NCI-H524 (cell line): ENCODE data around the gene TVP23C.
"Not testable (repeated sequence)": the region's sequence is repeated elsewhere in the genome, so short reads cannot be mapped to it uniquely, and the experiment has no call there.

Experiments
- DNase-seq, 2 experiments: peaks; one replicate each; lab custom pipeline; 2025; lab: John Stamatoyannopoulos, UW

TVP23C gene

DNA sequence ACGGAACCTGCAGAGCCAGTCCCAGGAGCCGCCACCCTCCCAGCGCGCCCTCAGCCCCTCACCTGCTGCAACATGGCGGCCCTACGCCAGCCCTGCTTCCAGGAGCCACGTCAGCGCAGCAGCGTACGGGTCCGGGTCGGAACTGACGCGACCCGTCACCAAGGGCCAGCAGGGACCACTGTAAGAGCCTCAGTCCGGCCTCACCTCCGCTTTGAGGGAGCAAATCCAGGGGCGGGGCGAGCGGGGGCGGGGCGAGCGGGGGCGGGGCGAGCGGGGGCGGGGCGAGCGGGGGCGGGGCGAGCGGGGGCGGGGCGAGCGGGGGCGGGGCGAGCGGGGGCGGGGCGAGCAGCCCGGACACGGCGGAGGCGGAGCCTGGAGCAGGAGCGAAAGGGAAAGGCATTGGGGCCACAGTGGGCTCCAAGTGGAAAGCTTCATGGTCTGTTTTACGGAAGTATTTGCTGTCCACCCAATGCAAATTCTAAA is at the start of gene TVP23C:
TVP23C (minus strand) TSS at position 109 of the 483 bp plus-strand sequence; CDS start at position 74, 35 bp downstream.
- peak; percentile 46 to 73 for DNase-seq

GRCh38 chr17:15592960-15593359 is 29.7 kb upstream of the TVP23C start:
- DNase-seq, result not testable (repeated sequence)

- DNase-seq, result not testable (repeated sequence)
Measured at GRCh38 chr17:15591986-15592385, 28.7 kb upstream of the TVP23C start.

- DNase-seq, result not testable (repeated sequence)
Measured at GRCh38 chr17:15590844-15591243, 27.6 kb upstream of the TVP23C start.

DNA sequence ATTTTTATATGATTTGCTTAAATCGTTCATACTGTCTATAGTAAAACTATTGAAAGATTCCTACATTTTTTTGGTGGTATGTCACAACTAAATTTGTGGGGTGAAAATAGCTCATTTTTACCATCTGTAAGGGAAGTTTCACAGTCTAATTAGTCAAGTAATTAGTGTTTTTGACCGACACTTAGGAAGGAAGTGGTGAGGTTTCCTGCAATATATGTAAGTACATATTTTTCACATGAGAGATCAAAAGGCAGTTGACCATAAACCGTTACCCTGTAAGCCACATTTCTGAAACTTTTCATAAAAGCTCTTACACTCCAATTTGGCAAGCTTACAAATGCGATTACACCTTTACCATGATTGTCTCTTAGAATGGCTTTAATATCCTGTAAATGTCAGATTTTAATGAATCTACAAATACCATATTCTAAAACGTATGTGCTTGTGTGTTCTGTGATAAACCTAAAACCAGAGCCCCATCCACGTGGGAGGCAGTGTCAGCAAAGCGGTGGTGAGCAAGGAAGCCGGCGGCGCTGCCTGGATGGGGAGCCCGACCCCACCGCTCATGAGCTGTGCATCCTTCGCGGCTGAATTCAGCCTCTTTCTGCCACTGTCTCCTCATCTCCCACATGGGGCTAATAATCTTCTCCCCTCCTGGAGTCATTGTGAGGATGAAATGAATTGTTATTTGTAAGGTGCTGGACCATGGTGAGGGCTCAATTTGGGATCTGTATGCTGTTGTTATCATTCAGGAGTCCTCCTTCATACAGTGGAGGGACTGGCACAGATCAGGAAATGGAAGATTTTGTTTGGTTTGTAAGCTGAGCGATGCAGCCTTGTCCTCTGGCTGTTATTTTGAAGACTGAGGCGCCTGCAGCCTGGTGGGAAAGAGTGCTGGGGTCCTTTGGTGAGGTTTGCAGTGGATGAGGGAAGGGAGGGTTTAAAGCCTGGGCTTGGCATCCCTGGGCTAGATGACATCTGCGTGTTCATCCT is 26.6 kb upstream of the TVP23C start:
- not testable (repeated sequence) for DNase-seq

DNA sequence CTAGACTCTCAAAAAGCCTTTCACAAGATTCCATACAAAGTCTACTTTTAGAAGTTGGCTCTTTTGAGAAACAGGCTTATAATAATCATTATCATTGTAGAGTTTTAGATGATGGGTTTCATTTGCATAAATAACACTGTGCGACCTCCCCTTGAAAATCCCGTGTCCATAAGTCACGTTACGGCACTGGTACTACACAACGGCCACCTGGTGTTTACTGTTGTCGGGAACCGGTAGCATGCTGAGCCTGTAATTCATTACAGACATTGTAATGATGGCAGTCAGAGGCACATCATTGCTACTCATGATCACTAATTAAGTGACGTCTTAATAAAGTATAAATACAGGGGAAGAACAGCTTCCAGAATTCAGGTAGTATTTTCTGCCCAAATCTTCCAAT is 24.7 kb upstream of the TVP23C start:
- DNase-seq, result not testable (repeated sequence)

GRCh38 chr17:15583313-15583712 is 20.0 kb upstream of the TVP23C start:
- DNase-seq, result not testable (repeated sequence)

- DNase-seq, result not testable (repeated sequence)
Measured at GRCh38 chr17:15581462-15581861, 18.2 kb upstream of the TVP23C start.

GRCh38 chr17:15576848-15577247 is 13.6 kb upstream of the TVP23C start:
- not testable (repeated sequence) for DNase-seq

- not testable (repeated sequence) for DNase-seq
Measured at GRCh38 chr17:15574660-15575059, 11.4 kb upstream of the TVP23C start.

DNA sequence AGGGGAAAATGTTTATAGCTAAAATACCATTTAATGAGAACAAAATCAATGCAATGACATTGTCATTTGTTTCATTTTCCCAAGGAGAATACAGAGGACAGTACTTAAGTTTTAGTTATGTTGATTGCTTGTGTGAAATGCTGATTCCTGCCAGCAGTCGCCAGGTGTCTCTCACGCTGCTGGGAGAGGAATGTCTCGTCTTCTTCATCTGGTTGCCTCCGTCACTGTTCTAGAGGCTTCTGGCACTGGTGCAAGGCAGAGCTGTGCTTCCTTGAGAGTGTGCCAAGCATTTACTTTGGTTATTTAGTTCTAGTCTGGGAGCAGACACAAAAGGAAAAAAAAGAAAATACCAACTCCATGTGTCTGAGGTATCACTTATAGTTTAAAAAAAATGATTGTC is 10.6 kb upstream of the TVP23C start:
- not testable (repeated sequence) for DNase-seq

GRCh38 chr17:15562613-15563374 is 489 bp downstream of the TVP23C start:
- DNase-seq, result not testable (repeated sequence)

- DNase-seq, result not testable (repeated sequence)
Measured at GRCh38 chr17:15561439-15561838, 1.8 kb downstream of the TVP23C start.

GRCh38 chr17:15558403-15559105 is 4.7 kb downstream of the TVP23C start:
- not testable (repeated sequence) for DNase-seq

DNA sequence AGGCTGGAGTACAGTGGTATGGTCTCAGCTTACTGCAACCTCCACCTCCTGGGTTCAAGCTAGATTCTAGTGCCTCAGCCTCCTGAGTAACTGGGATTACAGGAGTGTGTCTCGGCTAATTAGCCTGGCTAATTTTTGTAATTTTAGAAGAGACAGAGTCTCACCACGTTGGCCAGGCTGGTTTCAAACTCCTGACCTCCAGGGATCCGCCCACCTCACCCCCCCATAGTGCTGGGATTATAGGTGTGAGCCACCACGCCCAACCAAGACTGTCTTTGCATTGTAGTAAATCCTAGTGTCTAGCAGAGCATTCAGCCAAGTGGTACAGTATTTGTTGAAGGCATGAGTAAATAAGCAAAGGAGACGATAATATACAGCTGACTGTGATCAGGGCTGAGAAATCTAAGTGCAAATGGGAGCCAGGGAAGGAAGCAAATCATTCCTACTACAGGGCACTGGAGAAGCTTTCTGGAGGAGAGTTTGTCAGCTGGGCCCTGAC is 5.9 kb downstream of the TVP23C start:
- DNase-seq, result not testable (repeated sequence)

GRCh38 chr17:15552932-15553331 is 10.4 kb downstream of the TVP23C start:
- DNase-seq, result not testable (repeated sequence)

DNA sequence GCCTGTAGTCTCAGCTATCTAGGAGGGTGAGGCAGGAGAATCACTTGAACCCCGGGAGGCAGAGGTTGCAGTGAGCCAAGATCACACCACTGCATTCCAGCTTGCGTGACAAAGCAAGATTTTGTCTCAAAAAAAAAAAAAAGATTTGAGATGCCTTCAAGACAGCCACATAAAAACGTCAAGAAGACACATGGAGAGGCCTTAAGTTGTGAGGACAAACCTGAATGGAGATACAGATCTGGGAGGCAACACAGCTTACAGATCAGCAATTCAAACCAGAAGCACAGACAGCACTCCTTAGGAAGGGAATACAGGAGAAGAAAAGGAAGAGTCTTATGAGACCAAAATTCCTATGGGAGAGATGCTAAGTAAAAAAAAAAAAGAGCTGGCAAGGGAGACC is 13.7 kb downstream of the TVP23C start:
- DNase-seq, result not testable (repeated sequence)

DNA sequence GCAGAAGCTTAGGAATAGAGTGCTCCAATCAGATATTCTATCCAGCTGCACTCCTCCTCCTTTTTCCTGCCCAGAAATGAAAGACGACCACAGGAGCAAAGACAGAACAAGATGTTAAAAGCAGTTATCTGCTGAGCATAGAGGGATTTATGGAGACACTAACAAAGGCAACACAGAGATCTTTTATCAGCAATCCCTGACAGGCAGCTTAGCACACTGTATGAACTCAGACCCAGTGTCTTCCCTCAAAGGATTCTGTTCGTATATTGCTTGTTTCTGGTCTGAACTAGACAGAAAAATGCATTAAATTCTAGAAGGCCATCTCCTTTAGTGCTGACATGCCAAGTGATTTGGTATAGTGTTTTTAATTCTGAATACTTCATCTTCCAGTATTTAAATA is 16.7 kb downstream of the TVP23C start:
- not testable (repeated sequence) for DNase-seq

DNA sequence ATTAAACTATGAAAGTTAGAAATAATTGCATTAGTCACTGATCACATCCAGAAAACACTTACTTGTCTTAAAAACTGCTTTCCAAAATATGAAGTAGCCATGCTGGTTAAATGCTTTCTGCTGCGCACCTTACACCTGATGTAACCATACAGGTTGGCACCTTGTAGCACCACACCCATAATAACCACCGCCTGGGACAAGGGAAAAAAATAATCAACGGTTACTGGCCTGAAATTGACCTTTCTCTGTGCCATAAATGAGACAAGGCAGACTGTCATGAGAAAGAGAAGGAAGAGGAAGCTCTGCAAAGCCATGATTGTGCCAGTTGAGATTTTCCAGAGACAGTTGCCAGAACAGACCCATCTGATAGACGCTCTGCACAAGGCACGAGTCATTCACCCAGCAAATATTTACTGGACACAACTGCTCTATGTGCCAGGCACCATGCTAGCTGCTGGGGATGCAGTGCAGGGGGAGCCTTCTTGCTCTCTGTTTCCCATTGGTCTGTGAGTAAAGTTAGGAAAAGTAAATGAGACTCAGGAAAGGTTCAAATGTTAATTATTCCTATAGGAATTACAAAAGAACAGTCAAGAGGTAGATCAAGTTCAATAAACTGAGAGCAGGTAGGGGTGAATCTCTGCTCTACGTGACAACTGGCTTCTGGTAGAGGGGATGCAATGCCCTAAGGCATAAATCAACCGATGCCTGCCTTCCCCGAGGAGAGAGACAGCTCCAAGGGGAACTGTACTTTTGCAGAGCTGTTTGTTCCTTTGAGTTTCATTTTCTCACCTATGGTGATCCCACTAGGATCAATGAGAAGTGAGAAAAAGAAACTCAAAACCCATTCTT is 22.7 kb downstream of the TVP23C start:
- DNase-seq, result not testable (repeated sequence)

GRCh38 chr17:15533122-15533521 is 30.2 kb downstream of the TVP23C start:
- not testable (repeated sequence) for DNase-seq
